GM21825 (cell line): ENCODE measurements around the gene SIVA1.

Experiments used
- ATAC-seq: cut with Tn5 transposase; IDR thresholded peaks from one replicate; pipeline ENCODE4 v1.9.1; 2021; ENCODE audit warnings: mild to moderate bottlenecking, moderate library complexity; ENCODE audit not compliant: unreplicated experiment

Gene SIVA1, protein sequence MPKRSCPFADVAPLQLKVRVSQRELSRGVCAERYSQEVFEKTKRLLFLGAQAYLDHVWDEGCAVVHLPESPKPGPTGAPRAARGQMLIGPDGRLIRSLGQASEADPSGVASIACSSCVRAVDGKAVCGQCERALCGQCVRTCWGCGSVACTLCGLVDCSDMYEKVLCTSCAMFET

DNA sequence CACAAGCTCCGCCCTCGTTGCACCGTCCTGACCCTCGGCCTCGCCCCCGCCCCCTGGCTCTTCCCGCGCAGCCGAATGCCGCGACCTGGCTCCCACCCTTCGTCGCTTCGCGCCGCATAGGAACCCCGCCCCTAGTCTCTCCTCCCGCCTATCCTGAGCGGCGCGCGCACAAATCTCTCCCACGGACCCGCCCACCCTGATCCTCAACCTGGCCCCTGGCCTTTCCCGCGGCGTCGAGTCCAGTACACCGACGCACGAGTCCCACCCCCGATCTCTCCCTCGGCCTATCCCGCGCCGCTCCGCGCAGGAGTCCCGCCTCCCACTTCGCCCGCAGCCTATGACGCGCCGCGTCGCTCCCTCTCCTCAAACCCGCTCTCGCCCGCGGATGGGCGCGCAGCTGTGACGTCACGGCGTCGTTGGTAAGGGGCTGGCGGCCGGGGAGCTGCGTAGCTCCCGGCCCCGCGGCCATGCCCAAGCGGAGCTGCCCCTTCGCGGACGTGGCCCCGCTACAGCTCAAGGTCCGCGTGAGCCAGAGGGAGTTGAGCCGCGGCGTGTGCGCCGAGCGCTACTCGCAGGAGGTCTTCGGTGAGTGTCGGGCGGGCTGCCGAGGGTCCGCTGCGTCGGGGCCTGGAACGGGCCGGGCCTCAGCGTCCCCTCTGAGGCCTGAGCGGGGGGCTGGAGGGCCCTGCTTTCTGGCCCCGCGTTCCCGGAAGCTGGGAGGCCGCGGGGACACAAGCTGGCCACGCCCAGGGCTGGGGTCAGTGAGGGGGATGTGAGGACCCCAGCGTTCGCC lies at the start of gene SIVA1:
SIVA1 (plus strand) TSS at position 413 of the 793 bp plus-strand sequence; CDS start at position 468, 55 bp downstream.
- ATAC-seq = peak; percentile 80

- ATAC-seq = no peak
Measured at GRCh38 chr14:104703269-104703668, 49.7 kb upstream of the SIVA1 start.

DNA sequence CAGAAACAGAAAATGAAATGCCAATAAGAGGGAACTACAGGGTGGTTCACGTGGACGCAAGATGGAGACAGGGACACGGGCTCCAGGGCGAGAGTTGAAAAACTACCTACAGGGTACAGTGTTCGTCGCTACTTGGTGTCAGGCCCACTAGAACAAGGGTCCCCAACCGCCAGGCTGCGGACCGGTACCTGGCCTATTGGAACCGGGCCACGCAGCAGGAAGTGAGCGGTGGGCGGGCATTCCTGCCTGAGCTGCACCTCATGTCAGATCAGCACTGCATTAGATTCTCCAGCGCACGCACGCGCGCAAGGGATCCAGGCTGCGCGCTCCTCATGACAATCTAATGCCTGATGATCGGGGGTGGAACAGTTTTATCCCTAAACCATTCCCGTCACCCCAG lies 48.7 kb upstream of the SIVA1 start:
- no peak for ATAC-seq

- no peak for ATAC-seq
Measured at GRCh38 chr14:104705340-104706047, 47.5 kb upstream of the SIVA1 start.

DNA sequence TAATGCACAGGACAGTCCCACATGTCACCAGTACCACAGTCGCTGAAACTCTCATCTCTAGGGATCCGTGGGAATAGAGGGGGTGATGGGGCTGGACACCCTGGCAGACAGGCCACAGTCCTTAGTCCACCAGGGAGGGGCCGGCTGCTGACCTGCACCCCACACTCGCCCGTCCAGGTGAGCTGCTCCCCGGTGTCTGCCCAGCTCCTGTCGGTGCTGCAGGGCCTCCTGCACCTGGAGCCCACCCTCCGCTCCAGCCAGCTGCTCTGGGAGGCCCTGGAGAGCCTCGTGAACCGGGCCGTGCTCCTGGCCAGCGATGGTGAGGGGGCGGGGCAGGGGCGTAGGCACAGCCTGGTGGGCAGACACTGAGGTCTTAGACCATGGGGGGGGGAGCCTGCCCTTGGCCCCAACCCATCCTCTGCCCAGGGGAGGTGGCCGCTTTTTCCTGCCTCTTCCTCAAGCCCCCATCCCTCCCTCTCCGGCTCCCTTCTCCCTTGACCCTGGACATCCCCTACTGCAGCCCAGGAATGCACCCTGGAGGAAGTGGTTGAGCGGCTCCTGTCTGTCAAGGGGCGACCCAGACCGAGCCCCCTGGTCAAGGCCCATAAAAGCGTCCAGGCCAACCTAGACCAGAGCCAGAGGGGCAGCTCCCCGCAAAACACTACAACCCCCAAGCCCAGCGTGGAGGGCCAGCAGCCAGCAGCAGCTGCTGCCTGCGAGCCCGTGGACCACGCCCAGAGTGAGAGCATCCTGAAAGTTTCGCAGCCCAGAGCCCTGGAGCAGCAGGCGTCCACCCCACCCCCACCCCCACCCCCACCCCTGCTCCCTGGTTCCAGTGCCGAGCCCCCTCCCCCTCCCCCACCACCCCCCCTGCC lies 46.0 kb upstream of the SIVA1 start:
- ATAC-seq = no peak

DNA sequence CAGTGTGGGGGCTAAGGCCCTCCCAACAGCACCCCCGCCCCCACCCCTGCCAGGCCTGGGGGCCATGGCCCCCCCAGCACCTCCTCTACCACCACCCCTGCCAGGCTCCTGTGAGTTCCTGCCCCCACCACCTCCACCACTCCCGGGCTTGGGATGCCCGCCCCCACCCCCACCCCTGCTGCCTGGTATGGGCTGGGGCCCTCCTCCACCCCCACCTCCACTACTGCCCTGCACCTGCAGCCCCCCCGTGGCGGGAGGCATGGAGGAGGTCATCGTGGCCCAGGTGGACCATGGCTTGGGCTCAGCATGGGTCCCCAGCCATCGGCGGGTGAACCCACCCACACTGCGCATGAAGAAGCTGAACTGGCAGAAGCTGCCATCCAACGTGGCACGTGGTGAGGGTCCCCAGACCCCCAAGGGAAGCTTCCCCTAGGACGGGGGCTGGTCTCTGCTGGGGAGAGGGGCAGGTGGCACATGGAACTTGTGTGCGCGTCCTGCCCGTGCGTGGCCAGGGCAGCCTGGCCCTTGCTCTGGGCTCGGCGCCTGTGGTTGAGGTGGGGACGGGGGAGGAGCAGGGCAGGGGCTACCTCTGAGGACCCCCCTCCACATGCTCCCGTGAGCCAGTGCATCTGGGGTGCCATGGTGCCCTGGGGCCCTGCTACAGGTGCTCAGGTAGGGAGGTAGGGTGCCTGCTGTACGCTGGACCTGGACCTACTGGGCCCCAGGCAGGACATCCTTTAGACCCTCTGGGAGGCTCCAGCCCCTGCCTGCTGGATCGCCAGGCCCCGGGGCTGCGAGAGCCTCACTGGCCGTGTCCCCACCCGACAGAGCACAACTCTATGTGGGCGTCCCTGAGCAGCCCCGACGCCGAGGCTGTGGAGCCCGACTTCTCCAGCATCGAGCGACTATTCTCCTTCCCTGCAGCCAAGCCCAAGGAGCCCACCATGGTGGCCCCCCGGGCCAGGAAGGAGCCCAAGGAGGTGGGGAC lies 45.0 kb upstream of the SIVA1 start:
- no peak for ATAC-seq

DNA sequence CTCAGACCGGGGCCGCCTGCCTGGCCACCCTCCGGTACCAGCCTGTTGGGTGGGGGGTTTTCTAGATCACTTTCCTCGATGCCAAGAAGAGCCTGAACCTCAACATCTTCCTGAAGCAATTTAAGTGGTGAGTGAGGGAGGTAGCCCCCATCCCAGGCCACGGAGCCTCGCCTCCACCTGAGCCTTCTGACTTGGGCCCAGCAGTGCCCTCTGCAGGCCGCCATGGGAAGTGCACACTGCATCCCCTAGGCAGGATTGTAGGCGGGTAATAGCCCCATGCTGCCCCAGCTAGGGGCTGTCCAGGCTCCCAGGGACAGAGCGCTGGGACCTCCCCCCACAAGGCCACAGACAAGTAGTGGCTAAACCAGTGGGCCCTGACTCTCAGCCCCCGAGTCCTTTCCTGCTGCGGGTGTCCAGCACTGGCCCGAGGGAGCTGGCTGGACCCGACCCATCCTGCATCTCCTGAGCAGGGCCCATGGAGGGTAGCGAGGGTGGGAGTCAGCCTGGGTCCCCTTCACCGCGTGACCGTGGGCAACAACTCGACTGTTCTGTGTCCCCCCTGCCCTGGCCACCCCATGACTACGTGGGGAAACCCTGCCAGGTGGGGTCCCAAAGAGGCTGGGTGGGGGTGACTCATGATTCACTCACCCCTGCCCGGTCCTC lies 44.2 kb upstream of the SIVA1 start:
- no peak for ATAC-seq

DNA sequence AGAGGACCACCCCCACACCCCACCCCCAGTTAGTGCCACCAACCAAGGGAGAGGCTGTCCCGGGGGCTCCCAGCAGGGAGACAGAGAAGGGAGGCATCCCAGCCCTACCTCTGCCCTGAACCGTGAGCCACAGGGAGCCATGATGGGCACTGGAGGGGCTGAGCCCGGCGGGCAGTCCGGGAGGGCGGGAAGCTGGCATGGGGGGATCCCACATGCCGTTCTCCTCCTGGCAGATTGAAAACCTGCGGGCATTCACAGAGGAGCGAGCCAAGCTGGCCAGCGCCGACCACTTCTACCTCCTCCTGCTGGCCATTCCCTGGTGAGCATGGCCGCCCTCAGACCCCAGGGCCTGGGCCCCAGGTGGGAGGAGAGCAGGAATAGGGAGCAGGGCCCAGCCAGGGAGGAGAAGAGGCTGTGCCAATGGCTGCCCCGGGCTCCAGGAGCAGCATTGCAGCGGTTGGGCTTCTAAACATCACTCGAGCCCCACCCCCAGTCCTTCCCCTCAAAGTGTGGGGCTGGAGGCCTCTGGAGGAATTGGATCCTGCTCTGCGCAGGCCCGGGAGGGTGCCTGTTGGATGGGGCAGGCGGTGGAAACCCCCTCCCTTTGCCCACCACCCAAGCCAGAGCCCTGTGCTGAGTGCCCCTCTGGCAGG lies 43.4 kb upstream of the SIVA1 start:
- ATAC-seq = no peak

- ATAC-seq = no peak
Measured at GRCh38 chr14:104710071-104710735, 42.7 kb upstream of the SIVA1 start.

DNA sequence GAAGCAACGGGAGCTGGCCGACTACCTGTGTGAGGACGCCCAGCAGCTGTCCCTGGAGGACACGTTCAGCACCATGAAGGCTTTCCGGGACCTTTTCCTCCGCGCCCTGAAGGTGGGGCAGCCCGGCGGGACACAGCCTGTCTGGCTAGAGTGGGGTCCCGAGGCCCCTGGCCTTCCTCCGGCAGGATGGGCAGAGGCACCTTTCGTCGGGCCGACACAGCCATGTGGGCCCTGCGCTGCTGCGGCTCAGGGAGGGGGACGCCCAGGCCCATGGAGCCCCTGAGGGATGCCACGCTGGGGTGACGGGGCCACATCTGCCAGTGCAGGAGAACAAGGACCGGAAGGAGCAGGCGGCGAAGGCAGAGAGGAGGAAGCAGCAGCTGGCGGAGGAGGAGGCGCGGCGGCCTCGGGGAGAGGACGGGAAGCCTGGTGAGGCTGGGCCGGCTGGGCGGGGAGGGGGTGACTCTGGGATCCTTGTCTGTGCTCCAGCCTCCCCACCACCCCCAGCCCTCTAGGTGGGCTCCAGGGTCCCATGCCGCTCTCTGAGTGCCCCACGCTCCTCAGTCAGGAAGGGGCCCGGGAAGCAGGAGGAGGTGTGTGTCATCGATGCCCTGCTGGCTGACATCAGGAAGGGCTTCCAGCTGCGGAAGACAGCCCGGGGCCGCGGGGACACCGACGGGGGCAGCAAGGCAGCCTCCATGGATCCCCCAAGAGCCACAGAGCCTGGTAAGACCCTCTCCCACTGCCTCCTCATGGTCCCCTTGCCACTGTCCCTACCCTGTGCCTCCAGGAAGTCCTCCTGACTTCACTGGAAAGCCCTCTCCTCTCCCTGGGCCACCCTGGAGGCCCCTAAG lies 39.8 kb upstream of the SIVA1 start:
- no peak for ATAC-seq

GRCh38 chr14:104714066-104714465 lies 38.9 kb upstream of the SIVA1 start:
- no peak for ATAC-seq

GRCh38 chr14:104714681-104715080 lies 38.3 kb upstream of the SIVA1 start:
- no peak for ATAC-seq

GRCh38 chr14:104715416-104715815 lies 37.5 kb upstream of the SIVA1 start:
- no peak for ATAC-seq

GRCh38 chr14:104715871-104716270 lies 37.1 kb upstream of the SIVA1 start:
- ATAC-seq = no peak

DNA sequence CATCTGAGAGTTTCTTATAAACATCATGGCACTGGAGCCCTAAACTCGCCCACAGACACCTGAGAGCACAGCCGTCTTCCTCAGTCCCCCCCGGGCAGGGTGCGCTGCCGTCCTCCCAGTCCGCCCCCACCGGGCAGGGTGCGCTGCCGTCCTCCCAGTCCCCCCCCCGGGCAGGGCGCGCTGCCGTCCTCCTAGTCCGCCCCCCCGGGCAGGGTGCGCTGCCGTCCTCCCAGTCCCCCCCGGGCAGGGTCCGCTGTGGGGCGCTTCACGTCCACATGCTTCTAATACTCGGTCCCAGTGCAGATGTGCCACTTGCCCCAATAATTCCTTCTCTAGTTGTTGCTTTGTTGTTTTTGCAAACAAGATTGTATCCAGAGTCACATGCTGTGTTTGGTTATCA lies 35.8 kb upstream of the SIVA1 start:
- no peak for ATAC-seq

DNA sequence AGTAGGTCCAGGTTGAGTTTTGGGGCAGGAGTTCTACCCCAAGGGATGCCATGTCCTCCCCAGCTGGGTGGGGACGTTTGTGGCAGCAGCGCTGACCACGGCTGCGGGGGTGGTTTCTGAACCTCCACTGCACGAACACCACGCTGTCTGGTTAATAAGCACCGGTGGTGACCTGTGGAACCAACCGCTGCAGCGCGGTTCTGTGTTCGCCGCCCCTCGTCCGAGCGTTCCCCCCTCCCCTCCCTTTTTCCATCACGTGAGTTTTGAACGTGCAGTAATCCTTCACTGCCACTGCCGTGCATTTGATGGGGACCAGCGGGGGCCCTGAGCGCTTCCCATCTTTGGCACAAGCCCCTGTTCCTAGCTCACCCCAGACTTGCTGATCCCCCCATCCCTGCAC lies 35.3 kb upstream of the SIVA1 start:
- ATAC-seq = no peak

DNA sequence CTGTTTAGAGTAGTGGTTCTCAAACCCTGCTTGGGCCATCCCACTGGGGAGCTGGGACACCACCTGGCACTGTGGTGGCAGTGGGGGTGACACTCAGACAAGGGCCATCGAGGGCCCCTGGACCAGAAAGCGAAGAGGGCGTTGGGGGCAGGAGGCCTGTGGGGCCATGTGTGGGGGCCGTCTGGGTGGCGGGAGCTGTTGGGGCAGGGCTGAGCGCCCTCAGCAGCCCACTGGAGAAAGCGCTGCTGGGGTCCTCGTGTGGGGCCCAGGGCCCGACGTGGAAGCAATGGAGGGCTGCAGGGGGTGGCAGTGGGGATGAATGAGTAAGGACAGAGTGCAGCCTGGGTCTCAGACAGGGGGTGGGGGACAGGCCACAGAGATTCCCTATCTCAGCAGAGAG lies 34.8 kb upstream of the SIVA1 start:
- no peak for ATAC-seq
